GM11168 (cell line): Measurements from ENCODE around the gene C2orf69.

Experiments used
- in situ Hi-C: fragments of 300-500 bp; cut with MboI; formaldehyde crosslinking; loops from one replicate; pipeline ENCODE4 v1.12.0; 2022; ENCODE audit warnings: low sequenced_read_pairs; ENCODE audit not compliant: unreplicated experiment

The C2orf69 gene, protein sequence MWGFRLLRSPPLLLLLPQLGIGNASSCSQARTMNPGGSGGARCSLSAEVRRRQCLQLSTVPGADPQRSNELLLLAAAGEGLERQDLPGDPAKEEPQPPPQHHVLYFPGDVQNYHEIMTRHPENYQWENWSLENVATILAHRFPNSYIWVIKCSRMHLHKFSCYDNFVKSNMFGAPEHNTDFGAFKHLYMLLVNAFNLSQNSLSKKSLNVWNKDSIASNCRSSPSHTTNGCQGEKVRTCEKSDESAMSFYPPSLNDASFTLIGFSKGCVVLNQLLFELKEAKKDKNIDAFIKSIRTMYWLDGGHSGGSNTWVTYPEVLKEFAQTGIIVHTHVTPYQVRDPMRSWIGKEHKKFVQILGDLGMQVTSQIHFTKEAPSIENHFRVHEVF

DNA sequence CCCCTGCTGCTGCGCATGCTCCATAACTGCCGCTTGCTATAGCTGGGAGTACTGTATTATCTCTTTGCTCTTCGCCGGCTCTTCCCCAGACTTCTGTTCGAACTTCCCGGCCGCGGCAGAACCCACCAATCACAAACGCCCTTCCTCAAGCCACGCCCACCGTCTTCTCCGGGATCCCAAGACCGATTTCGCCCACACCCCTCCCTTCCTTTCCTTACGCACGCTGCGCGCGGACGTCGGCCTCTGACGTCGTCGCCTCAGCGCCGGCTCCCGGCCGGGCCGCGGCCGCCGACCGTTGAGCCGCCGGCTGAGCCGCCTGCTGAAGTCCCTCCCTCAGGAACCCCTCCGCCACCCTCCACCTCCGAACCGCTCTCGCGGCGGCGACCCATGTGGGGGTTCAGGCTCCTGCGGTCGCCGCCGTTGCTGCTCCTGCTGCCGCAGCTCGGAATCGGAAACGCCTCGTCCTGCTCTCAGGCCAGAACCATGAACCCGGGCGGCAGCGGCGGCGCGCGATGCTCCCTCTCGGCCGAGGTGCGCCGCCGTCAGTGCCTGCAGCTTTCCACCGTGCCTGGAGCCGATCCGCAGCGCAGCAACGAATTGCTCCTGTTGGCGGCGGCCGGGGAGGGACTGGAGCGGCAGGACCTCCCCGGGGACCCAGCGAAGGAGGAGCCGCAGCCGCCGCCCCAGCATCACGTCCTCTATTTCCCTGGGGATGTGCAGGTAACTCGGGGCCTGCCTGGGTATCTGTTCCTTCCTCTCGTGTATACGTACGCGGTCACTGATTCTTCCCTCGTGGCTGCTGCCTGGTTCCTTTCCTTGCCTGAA, at the start of gene C2orf69:
Gene C2orf69, plus strand, starts transcription at position 242 of the 825 bp plus-strand sequence. Its CDS starts 146 bp downstream, at position 388.
- in situ Hi-C loops: no loop called here

DNA sequence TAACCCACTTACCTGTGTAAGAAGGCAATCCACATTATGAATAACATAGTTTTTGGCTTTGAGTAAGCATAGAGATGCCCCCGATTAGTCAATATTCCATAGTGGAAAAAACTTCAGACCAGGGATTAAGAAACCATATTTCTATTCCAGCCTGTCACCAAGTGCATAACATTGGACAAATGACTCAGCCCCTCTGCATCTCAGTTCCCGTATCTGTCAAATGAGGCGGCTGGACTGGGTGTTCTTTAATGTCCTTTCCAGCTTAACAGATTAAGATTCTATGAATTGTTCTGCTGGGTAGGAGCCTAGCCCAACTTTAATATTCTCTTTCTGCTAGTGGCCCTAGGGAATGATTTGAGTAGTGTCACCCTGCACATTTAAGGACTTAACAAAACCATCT, 48.3 kb upstream of the C2orf69 start:
- in situ Hi-C loops: no loop called here

DNA sequence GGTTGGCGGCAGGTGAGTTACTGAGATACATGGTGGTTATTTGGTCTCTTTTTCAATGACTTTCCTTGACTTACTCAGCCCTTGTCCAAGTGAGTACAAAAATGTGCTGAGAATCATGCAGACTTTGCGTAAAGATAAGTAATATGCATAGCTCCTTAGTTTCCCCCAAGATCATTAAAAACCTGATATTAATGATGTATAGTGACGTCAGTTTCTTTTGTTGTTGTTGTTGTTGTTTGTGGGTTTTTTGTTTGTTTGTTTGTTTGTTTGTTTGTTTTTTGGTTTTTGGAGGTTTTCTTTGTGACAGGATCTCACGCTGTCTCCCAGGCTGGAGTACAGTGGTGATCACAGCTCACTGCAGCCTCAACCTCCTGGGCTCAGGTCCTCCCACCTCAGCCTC, 45.2 kb upstream of the C2orf69 start:
- in situ Hi-C loops: no loop called here

DNA sequence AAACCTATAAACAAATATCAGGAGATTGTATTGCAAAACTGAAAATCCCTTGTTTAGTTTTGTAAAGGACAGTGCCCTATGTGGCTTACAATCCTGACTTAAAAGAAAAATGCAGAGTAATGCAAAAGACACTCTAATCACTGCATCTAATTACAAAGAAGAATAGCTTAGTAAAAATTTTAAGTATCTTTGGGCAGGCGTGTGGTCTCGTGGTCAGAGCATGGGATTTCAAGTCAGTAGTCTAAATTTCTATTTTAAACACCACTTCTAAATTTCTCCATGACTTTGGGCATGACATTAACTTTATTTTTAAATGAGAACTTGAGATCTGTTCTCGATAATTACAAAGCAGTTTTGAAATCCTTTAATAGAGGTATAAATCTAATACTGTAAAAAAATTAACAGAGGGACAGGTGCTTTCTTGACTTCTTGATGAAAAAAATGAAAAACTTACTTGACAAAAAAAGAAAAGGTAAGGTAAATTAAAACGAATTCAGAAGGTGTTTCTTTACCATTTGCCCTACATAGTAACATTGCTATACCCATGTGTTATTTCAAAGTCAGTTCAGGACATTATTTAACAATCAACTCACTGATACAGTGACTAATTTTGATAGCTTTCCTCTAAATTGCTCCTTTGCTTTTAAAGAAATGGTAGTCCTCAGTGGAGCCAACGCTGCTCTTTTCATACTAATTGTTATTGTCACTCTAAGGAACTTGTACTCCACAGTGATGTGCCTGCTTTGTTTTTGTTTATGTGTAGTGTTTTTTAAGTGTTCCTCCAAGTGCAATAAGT, 42.5 kb upstream of the C2orf69 start:
- in situ Hi-C loops: no loop called here

DNA sequence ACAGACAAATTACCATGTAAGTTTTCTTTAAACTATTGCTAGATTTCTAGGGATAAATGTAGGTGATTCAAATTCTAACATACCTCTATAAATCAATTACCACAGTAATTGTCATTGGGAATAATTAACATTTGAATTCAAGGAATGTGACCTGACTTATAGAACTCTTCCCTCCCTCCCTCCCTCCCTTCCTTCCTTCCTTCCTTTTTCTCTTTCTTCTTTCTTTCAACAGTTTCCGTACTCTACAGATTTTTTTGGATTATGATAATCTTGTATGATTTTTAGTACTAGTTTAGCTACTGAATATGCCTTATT, 41.9 kb upstream of the C2orf69 start:
- in situ Hi-C loops: no loop called here

DNA sequence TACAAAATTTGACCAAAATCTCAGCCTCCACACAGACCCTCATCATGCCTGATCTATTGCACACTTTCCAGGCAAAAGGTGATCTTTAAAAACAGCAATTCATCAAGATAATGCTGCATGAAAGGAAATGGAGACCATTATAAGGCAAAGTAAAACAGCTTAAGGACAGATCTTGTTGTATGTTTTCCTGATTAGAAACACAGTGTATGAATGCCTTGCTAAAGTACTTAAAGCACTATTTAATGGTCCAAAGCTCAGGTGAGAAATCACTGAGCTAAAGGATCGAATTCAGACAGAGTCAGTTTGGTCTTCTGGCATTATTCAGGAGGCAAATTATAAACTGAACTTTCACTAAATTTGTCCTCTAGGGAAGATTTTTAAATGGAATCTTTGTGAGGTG, 41.4 kb upstream of the C2orf69 start:
- in situ Hi-C loops: no loop called here

DNA sequence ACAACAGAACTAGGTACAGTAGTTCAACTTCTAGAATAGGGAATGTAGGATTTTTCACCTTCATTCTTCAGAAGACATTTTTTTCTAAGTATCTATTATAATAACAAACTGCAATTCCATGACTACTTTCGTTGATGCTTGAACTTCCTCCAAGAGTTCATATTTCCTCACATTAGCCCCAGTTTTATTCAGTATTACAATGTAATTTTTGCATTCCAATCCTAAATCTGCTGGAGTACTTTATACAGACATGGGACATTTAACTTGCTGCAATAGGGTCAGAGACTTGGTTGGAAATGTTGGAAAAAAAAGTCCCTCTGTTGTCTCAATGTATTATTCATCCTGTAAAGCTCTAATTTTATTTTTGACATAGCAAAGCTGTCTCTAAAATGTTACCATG, 40.5 kb upstream of the C2orf69 start:
- in situ Hi-C loops: no loop called here

DNA sequence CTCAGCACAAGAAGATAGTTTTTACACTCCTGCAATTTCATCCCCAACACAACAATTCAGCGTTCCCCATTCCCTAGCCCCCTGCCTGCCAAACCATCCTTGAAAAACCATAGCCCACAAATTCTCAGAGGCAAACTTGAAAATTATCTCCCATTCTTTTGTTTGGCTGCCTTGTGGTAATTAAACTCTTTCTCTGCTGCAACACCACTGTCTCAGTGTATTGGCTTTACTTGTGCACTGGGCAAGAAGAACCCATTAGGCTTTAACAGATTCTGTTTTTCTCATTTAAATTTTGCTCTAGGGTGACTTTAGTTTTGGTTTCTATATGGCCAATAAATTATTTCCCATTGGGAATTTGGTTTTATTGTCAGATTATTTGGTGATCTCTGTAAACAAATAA, 36.9 kb upstream of the C2orf69 start:
- in situ Hi-C loops: no loop called here

DNA sequence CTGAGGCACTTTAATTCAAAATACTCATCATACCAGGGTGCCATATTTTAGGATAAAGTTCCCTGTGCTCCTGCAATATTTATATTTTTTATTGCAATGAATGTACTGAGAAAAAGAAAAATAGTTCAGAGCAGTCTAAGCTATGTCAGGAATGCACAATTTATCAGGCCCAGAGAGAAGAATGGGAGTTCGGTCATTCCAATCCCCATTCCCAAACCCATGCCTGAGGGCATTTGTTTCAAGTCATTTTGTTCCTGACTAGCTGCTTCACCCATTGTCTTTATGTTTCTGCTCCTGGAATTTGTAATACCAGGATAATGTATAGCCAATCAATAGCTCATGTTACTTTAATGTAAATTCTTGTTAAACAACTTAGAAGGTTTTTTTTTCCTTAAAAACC, 35.7 kb upstream of the C2orf69 start:
- in situ Hi-C loops: no loop called here

DNA sequence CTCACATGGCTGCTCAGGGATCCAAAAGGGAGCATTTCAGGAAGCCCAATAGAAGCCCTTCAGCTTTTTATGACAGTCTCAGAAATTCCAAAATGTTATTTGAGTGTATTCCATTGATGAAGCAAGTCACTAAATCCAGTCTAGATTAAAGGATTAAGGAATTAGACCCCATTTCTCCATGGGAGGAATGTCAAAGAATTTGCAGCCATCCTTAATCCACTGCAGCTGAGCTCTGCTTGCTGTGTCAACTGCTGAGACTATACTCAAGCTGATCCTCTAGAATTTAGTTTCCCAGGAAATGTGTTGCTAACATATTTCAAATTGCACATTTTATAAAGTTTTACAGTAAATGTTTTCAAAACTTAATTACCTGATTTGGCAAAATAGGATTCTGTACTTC, 28.4 kb upstream of the C2orf69 start:
- in situ Hi-C loops: no loop called here

DNA sequence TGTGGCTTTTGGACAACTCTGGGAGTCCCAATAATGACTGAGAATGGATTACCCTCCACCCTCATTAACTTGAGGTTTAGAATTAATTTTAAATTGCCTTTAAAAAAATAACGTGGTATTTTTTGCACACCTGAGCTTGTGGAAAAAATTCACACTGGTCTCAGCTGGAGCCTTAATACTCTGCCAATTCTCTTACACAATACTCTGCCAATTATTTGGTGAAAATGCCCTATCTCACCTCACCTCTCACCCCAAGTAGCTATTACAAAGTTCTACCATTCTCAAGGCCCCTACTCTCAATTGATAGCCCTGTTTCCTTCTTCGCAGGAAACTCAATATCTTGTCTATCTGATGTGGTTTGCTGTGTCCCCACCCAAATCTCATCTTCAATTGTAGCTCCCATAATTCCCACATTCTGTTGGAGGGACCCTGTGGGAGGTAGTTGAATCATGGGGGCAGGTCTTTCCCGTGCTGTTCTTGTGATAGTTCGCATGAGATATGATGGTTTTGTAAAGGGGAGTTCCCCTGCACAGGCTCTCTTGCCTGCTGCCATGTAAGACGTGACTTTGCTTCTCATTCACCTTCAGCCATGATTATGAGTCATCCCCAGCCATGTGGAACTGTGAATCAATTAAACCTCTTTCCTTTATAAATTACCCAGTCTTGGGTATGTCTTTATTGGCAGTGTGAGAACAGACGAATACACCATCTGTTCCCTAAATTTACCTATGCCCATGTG, 27.4 kb upstream of the C2orf69 start:
- in situ Hi-C loops: no loop called here

DNA sequence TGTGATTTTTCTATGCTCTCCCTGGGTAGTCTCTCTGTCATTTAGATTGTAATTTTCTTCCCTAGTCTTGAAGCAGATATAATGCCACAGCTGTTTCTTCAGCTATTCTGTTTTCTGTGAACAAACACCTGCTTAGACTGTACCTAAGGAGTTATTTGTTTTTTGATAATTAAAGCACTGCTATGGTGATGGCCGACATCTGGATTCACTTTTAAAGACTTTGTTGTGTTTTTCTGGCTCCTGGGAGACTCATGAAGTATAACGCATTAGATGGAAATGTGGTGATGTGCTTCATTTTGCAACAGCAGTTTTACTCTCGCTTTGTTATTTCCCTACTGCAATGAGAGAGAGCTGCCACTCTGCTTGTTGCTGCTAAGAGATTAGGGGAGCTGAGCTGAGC, 15.7 kb upstream of the C2orf69 start:
- in situ Hi-C loops: no loop called here

DNA sequence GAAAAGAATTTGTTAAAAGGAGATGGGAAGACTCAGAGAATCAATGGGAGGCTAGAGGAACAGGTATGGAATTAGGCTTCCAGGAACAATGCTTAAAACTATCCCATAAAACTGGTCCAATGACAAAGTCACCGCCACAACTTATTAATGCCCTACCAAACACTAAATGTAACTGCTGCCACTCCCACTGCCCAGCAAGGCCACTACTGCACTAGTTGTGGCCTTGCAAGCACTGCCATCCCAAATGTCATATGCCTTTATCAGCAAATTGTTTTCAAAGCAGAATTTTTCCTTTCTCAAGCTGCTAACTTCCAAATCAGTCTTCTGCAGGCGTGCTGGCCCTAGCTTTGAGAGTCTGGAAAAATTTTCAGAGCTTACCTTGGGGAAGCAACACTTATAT, 14.5 kb upstream of the C2orf69 start:
- in situ Hi-C loops: no loop called here

DNA sequence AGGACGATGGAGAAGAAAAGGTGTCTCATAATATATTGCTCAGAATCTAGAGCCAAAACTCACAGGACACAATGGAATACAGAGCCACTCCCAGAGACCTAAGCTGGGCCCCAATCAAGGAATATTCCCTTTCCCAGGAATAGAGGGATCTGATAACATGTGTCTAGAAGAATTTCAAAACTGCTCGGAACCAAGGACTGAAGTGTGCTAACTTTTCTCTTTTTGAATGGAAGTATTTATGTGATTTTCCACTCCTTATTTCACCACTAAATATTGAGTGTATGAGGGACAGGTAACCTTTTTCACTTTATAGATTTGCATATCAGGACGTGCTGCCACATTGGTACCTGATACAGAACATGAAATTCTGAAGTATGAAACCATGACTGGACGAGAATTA, 9.2 kb upstream of the C2orf69 start:
- in situ Hi-C loops: no loop called here

DNA sequence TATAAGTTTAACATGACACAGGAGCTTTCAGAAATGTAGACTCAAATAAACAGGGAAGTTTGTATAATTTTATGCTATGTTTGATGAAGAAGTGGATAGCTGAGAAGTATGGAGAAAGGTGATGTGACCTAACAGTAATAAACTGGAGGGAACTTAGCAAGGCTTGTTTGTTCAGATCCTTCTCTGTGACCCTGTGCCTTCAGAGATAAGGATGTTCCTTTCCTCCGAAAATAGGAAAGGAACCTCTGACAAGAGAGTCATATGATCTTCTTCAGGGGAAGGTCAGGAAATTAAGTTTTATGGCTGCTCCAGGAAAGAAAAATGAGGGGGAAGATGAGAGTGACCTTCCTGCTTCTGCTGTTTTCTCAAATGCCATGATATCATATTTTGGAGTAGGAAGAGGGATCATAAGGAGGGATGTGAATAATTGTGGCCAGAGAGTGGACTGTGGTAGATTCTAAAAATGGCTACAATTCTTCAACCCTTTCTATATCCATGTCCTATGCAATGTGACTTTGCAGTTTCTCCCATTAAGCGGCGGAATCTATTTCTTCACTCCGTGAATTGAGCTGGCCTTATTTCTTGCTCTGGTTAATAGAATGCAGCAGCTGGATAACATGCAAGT, 8.5 kb upstream of the C2orf69 start:
- in situ Hi-C loops: no loop called here

DNA sequence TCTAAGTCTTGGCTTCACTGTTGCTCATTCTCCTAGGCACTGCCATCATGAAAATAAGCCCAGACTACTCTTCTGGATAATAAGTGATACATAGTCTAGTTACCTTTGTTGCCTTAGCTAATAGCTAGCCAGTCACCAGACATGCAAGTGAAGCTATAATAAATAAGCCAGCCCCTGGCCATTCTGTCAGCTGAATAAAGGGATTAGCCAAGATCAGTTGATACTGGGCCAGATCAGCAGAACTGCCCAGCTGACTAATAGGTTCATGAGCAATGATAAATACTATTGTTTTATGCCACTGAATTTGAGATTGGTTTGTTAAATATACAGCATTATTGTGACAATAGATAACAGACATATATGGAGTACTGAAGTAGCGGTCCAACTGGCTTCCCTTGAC, 8.0 kb upstream of the C2orf69 start:
- in situ Hi-C loops: no loop called here

DNA sequence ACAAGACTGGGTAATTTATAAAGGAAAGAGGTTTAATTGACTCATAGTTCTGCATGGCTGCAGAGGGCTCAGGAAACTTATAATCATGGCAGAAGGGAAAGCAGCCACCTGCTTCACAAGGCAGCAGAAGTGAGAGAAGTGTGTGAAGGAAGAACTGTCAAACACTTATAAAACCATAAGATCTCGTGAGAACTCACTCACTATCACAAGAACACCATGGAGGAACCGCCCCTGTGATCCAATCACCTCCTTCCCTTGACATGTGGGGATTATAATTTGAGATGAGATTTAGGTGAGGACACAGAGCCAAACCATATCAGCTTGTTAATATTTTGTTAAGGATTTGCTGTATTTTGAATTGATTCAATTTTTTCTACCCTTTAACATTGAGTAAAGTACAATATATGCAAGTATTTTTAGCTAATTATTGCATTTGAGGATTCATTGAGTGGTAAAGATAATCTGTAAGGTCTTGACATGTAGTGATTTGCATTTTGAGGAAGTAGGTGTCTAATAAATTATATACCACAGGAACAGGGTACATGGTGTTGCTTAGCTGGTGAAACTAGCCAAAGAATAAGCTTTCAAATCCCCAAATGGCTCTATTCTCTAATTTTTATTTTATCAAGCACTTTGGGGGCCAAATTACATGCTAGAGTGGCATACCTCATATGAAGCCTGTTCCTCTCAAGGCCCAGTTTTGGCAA, 3.9 kb upstream of the C2orf69 start:
- in situ Hi-C loops: no loop called here

DNA sequence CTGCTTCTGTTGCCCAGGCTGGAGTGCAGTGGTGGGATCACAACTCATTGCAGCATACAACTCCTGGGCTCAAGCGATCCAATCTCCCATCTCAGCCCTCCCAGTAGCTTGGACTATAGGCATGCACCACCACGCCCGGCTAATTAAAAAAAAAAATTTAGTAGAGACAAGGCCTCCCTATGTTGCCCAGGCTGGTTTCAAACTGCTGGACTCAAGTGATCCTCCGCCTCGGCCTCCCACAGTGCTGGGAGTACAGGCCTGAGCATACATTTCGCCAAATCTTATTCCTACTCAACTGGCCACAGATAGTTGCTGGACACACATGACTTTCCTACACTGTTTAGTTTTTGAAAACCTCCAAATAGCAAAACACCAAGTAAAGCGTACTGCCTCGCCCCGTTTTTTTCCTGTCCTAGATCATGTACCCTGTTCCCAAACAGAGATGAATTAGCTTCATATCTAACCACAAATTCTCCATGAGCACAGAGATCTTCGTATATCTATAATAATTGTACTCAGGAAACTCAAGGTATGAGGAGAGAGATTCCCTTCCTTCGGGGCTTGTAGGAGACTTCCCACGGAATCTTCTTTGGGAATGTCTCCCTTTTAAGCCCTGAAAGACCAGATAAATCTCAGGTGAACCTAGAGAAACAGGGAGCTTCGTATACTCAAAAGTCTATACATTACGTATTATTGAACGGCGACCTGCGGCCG, 598 bp upstream of the C2orf69 start:
- in situ Hi-C loops: no loop called here

DNA sequence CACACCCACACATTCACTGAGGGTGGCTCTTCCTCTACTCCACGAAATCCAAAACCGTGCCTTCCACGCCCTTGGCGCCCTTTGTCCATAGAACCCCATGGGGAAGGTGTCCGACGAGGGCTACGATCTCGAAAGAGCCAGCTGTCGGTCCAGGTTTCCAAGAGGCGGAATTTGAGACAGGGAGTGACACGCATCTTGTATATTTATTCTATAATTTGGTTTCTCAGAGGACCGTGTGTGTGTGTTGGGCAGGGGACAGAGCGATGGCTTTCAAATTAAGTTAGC, 726 bp downstream of the C2orf69 start:
- in situ Hi-C loops: no loop called here
